ENCODE results near the gene RNF167. TPM values are rescaled to one million over a fixed set of nuclear protein-coding genes. Genes with fewer than 3 reads are reported as not detected.
A peak's percentile ranks its signal among the peaks of the same experiment; 100 is the strongest.

RNF167 gene
- total RNA-seq, 1 donor from 2014 or later = 98.8 TPM

GRCh38 chr17:4950746-4951204 is 10.7 kb downstream of the RNF167 start, which contains the start of gene ENO3:
ENO3 (plus strand) TSS chr17:4951119; CDS start chr17:4951830, 711 bp downstream.
- no peak for DNase-seq (ENCODE audit: extremely low spot score, unreplicated experiment)

GRCh38 chr17:4951486-4951885 is 11.4 kb downstream of the RNF167 start:
- no peak for TF ChIP-seq CTCF (conservative IDR thresholded peaks at IDR 0.05)
- Mint-ChIP-seq H3K4me1 (ENCODE audit: unreplicated experiment) (peaks cover 27% of the 10 kb centered on the region), H3K27me3 (no peaks in the 10 kb centered on the region), H3K9me3 (no peaks in the 10 kb centered on the region), H3K27ac (peak overlapping the region; percentile 72), H3K36me3 (peaks cover 5% of the 10 kb centered on the region), H3K4me3 (peak overlapping the region; percentile 84)
- DNase-seq (ENCODE audit: extremely low spot score, unreplicated experiment) = no peak

More at GRCh38 chr17:4950746-4951204, 10.7 kb downstream of the RNF167 start, which contains the start of gene ENO3:
- Mint-ChIP-seq H3K4me1 (ENCODE audit: unreplicated experiment) (peaks cover 27% of the 10 kb centered on the region), H3K27ac (peak within 1 kb of the TSS; percentile 72), H3K4me3 (peak within 1 kb of the TSS; percentile 84), H3K36me3 (peaks cover 5% of the 10 kb centered on the region), H3K27me3 (no peaks in the 10 kb centered on the region), H3K9me3 (no peaks in the 10 kb centered on the region)
- TF ChIP-seq CTCF (conservative IDR thresholded peaks at IDR 0.05) = no peak

GRCh38 chr17:4953451-4953961 is 13.4 kb downstream of the RNF167 start:
- Mint-ChIP-seq H3K27ac (peak overlapping the region; percentile 51), H3K36me3 (no peaks in the 10 kb centered on the region), H3K4me3 (no peak overlapping the region), H3K9me3 (no peaks in the 10 kb centered on the region), H3K27me3 (no peaks in the 10 kb centered on the region), H3K4me1 (ENCODE audit: unreplicated experiment) (peaks cover 23% of the 10 kb centered on the region)
- TF ChIP-seq CTCF (conservative IDR thresholded peaks at IDR 0.05) = no peak
- DNase-seq (ENCODE audit: extremely low spot score, unreplicated experiment) = no peak

GRCh38 chr17:4955091-4955490 is 15.0 kb downstream of the RNF167 start:
- H3K4me3 Mint-ChIP-seq = no peak overlapping the region
- no peak overlapping the region for H3K27ac Mint-ChIP-seq
- H3K9me3 Mint-ChIP-seq = no peaks in the 10 kb centered on the region
- peaks cover 23% of the 10 kb centered on the region for H3K4me1 Mint-ChIP-seq (ENCODE audit: unreplicated experiment)
- no peak for DNase-seq (ENCODE audit: extremely low spot score, unreplicated experiment)
- H3K27me3 Mint-ChIP-seq = no peaks in the 10 kb centered on the region
- TF ChIP-seq CTCF (conservative IDR thresholded peaks at IDR 0.05) = no peak
- peaks cover 3% of the 10 kb centered on the region for H3K36me3 Mint-ChIP-seq

- no peak for DNase-seq (ENCODE audit: extremely low spot score, unreplicated experiment)
- TF ChIP-seq CTCF (conservative IDR thresholded peaks at IDR 0.05) = no peak
- Mint-ChIP-seq H3K4me3 (no peak overlapping the region), H3K27ac (no peak overlapping the region), H3K9me3 (no peaks in the 10 kb centered on the region), H3K27me3 (no peaks in the 10 kb centered on the region), H3K4me1 (ENCODE audit: unreplicated experiment) (peaks cover 16% of the 10 kb centered on the region), H3K36me3 (peaks cover 10% of the 10 kb centered on the region)
These were observed 16.5 kb downstream of the RNF167 start for GRCh38 chr17:4956493-4957061.
